ENCODE results near the gene NKAPL.

DNA sequence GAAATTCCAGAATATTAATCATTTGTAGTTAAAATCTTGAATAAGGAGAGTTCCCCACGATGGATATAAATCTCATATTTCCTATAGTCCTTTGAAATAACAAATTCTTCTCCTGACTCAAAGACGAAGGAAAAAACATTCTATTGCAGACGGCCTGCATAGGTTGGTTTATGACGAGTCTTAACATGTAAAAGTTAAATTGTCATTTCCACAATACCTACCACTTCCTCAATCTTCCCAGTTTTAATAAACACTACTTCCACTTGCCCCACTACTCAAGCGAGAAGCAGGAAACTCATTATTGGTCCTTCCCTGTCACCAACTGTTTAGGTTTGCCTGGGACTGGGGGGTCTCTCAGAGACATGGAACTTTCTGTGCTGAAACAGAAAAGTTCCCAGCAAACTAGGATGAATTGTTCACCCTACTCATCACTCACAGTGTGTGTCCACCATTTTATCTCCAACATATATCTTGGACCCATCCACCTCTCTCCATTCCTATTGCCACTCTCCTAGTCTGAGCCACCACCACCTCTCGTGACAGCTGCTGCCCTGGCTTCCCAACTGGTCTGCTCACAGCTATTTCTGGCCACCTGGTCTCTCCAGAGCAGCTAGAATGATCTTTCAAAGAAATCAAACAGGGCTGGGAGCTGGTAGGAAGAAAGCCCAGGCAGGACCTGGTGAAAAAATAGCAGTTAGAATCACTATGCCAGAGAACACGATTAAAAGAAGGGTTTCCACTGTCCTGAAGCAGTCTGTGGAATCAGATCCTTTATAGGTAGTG, 49.2 kb upstream of the NKAPL start:
- TF ChIP-seq, protein P1, sequence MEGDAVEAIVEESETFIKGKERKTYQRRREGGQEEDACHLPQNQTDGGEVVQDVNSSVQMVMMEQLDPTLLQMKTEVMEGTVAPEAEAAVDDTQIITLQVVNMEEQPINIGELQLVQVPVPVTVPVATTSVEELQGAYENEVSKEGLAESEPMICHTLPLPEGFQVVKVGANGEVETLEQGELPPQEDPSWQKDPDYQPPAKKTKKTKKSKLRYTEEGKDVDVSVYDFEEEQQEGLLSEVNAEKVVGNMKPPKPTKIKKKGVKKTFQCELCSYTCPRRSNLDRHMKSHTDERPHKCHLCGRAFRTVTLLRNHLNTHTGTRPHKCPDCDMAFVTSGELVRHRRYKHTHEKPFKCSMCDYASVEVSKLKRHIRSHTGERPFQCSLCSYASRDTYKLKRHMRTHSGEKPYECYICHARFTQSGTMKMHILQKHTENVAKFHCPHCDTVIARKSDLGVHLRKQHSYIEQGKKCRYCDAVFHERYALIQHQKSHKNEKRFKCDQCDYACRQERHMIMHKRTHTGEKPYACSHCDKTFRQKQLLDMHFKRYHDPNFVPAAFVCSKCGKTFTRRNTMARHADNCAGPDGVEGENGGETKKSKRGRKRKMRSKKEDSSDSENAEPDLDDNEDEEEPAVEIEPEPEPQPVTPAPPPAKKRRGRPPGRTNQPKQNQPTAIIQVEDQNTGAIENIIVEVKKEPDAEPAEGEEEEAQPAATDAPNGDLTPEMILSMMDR (IDR thresholded peaks at IDR 0.05) = no peak
- TF ChIP-seq POLR2A (IDR thresholded peaks at IDR 0.05) = no peak
- TF ChIP-seq POLR2AphosphoS5 (IDR thresholded peaks at IDR 0.05) = no peak
